ENCODE results near the gene DNER.

The DNER gene

DNA sequence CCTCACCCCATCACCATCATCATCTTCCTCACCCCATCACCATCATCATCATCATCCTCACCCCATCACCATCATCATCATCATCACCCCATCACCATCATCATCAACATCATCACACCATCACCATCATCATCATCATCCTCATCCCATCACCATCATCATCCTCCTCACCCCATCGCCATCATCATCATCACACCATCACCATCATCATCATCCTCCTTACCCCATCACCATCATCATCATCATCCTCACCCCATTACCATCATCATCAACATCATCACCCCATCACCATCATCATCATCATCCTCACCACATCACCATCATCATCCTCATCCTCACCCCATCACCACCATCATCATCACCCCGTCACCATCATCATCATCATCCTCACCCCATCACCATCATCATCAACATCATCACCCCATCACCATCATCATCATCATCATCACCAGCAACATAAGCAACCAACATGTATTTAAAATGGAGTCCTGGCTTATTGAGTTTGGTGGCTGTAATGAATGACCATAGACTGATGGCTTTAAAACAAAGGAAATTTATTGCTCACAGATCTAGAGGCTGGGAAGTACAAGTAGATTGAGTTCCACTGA is 150.0 kb downstream of the DNER start:
- H3K9me2 ChIP-seq (replicated peaks; ENCODE audit: low read depth, low read length) = no peaks in the 10 kb centered on the region
- TF ChIP-seq EZH2phosphoT487 (IDR thresholded peaks at IDR 0.05; ENCODE audit: borderline replicate concordance) = no peak
- TF ChIP-seq, protein P1, sequence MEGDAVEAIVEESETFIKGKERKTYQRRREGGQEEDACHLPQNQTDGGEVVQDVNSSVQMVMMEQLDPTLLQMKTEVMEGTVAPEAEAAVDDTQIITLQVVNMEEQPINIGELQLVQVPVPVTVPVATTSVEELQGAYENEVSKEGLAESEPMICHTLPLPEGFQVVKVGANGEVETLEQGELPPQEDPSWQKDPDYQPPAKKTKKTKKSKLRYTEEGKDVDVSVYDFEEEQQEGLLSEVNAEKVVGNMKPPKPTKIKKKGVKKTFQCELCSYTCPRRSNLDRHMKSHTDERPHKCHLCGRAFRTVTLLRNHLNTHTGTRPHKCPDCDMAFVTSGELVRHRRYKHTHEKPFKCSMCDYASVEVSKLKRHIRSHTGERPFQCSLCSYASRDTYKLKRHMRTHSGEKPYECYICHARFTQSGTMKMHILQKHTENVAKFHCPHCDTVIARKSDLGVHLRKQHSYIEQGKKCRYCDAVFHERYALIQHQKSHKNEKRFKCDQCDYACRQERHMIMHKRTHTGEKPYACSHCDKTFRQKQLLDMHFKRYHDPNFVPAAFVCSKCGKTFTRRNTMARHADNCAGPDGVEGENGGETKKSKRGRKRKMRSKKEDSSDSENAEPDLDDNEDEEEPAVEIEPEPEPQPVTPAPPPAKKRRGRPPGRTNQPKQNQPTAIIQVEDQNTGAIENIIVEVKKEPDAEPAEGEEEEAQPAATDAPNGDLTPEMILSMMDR (conservative IDR thresholded peaks at IDR 0.05; ENCODE audit: low read length) = no peak
- H4K20me1 ChIP-seq (ENCODE audit: insufficient read depth, low read length, poor library complexity, severe bottlenecking) = no peaks in the 10 kb centered on the region
- H3K4me2 ChIP-seq (ENCODE audit: low read depth, low read length, poor library complexity, severe bottlenecking) = no peak overlapping the region
- no peak overlapping the region for H3K4me3 ChIP-seq (ENCODE audit: low read length, poor library complexity, severe bottlenecking)
- no peaks in the 10 kb centered on the region for H3K9me3 ChIP-seq (ENCODE audit: insufficient read depth, low read depth, low read length)
- H3F3A ChIP-seq (ENCODE audit: low read depth) = no peaks in the 10 kb centered on the region
- no peaks in the 10 kb centered on the region for H3K4me1 ChIP-seq (ENCODE audit: insufficient read depth, low read length, poor library complexity, severe bottlenecking)
- no peaks in the 10 kb centered on the region for H3K79me2 ChIP-seq (ENCODE audit: insufficient read depth, low read length)
- no peak overlapping the region for H2AFZ ChIP-seq (ENCODE audit: low read length)
- no peaks in the 10 kb centered on the region for H3K27me3 ChIP-seq (ENCODE audit: insufficient read depth, low read length, poor library complexity, severe bottlenecking)
- no peaks in the 10 kb centered on the region for H3K36me3 ChIP-seq (ENCODE audit: insufficient read depth, low read length)
- no peak overlapping the region for H3K9ac ChIP-seq (ENCODE audit: low read depth, low read length, poor library complexity, severe bottlenecking)

DNA sequence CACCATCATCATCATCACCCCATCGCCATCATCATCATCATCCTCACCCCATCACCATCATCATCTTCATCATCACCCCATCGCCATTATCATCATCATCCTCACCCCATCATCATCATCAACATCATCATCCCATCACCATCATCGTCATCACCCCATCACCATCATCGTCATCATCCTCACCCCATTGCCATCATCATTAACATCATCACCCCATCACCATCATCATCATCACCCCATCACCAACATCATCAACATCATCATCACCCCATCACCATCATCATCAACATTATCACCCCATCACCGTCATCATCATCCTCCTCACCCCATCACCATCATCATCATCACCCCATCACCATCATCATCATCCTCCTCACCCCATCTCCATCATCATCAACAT is 151.0 kb downstream of the DNER start:
- Histone ChIP-seq H3K4me1 (ENCODE audit: insufficient read depth, low read length, poor library complexity, severe bottlenecking) (no peaks in the 10 kb centered on the region), H3K36me3 (ENCODE audit: insufficient read depth, low read length) (no peaks in the 10 kb centered on the region), H3F3A (ENCODE audit: low read depth) (no peaks in the 10 kb centered on the region), H3K9me3 (ENCODE audit: insufficient read depth, low read depth, low read length) (no peaks in the 10 kb centered on the region), H3K79me2 (ENCODE audit: insufficient read depth, low read length) (no peaks in the 10 kb centered on the region), H4K20me1 (ENCODE audit: insufficient read depth, low read length, poor library complexity, severe bottlenecking) (no peaks in the 10 kb centered on the region), H3K27me3 (ENCODE audit: insufficient read depth, low read length, poor library complexity, severe bottlenecking) (no peaks in the 10 kb centered on the region), H3K4me2 (ENCODE audit: low read depth, low read length, poor library complexity, severe bottlenecking) (no peak overlapping the region), H3K4me3 (ENCODE audit: low read length, poor library complexity, severe bottlenecking) (no peak overlapping the region), H2AFZ (ENCODE audit: low read length) (no peak overlapping the region), H3K9ac (ENCODE audit: low read depth, low read length, poor library complexity, severe bottlenecking) (no peak overlapping the region), H3K9me2 (replicated peaks; ENCODE audit: low read depth, low read length) (no peaks in the 10 kb centered on the region)
- TF ChIP-seq EZH2phosphoT487 (IDR thresholded peaks at IDR 0.05; ENCODE audit: borderline replicate concordance) = no peak
- TF ChIP-seq, protein P1 (conservative IDR thresholded peaks at IDR 0.05; ENCODE audit: low read length) = no peak

DNA sequence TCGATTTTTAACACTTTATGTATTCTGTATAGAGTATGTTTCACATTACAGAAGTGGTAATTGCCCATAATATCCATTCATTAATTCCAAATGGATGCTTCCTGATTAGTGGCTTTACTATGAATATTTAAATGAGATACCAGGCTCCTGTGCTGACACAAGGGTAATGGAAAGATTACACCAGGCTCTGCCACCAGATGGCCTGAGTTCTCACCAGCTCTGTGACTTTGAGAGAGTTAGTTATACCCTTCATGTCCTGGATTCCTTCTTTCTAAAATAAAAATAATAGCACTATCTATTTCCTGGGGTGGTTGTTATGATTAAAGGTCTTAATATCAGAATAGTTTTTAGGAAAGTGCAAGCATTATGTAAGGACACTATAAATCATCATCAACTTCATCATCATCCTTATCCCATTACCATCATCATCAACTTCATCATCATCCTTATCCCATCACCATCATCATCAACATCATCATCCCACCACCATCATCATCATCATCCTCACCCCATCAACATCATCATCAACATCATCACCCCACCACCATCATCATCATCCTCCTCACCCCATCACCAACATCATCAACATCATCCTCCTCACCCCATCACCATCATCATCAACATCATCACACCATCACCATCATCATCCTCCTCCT is 151.8 kb downstream of the DNER start:
- Histone ChIP-seq H4K20me1 (ENCODE audit: insufficient read depth, low read length, poor library complexity, severe bottlenecking) (no peaks in the 10 kb centered on the region), H3K4me3 (ENCODE audit: low read length, poor library complexity, severe bottlenecking) (no peak overlapping the region), H3K79me2 (ENCODE audit: insufficient read depth, low read length) (no peaks in the 10 kb centered on the region), H3K36me3 (ENCODE audit: insufficient read depth, low read length) (no peaks in the 10 kb centered on the region), H3K9ac (ENCODE audit: low read depth, low read length, poor library complexity, severe bottlenecking) (no peak overlapping the region), H3K4me1 (ENCODE audit: insufficient read depth, low read length, poor library complexity, severe bottlenecking) (no peaks in the 10 kb centered on the region), H3K9me2 (replicated peaks; ENCODE audit: low read depth, low read length) (no peaks in the 10 kb centered on the region), H3K9me3 (ENCODE audit: insufficient read depth, low read depth, low read length) (no peaks in the 10 kb centered on the region), H3F3A (ENCODE audit: low read depth) (no peaks in the 10 kb centered on the region), H3K27me3 (ENCODE audit: insufficient read depth, low read length, poor library complexity, severe bottlenecking) (no peaks in the 10 kb centered on the region), H3K4me2 (ENCODE audit: low read depth, low read length, poor library complexity, severe bottlenecking) (no peak overlapping the region), H2AFZ (ENCODE audit: low read length) (no peak overlapping the region)
- TF ChIP-seq, protein P1 (conservative IDR thresholded peaks at IDR 0.05; ENCODE audit: low read length) = no peak
- TF ChIP-seq EZH2phosphoT487 (IDR thresholded peaks at IDR 0.05; ENCODE audit: borderline replicate concordance) = no peak

All from Loucy (cell line).